Endodermal cell (in vitro differentiated cells): ENCODE data around the gene ATP8B4. TPM values are rescaled to one million over a fixed set of nuclear protein-coding genes. Genes with fewer than 3 reads are reported as not detected.

Experiments used
- DNase-seq: peaks from one replicate; pipeline ENCODE4 v3.0.0-alpha.2; 2017
- H3K27ac ChIP-seq: 2 replicates; pipeline ENCODE4 v1.5.1; 2013; ENCODE audit warnings: mild to moderate bottlenecking, low read depth, low read length, moderate library complexity
- H3K27me3 ChIP-seq: 2 replicates; pipeline ENCODE4 v1.6.1; 2013; ENCODE audit warnings: mild to moderate bottlenecking, low read length, moderate library complexity; ENCODE audit not compliant: insufficient read depth, control insufficient read depth, poor library complexity, severe bottlenecking
- H3K36me3 ChIP-seq: 2 replicates; pipeline ENCODE4 v1.7.0; 2013; ENCODE audit warnings: mild to moderate bottlenecking, low read length, moderate library complexity; ENCODE audit not compliant: control insufficient read depth, insufficient read depth
- H3K4me1 ChIP-seq: one replicate; pipeline ENCODE4 v1.7.0; 2013; ENCODE audit warnings: low read length; ENCODE audit not compliant: control insufficient read depth, insufficient read depth
- H3K4me3 ChIP-seq: 2 replicates; pipeline ENCODE4 v1.5.1; 2013; ENCODE audit warnings: mild to moderate bottlenecking, low read length, moderate library complexity
- H3K9ac ChIP-seq: 2 replicates; pipeline ENCODE4 v1.6.1; 2013; ENCODE audit warnings: mild to moderate bottlenecking, low read length, moderate library complexity; ENCODE audit not compliant: poor library complexity, severe bottlenecking; ENCODE audit errors: extremely low read depth
- H3K9me3 ChIP-seq: 2 replicates; pipeline ENCODE4 v1.6.1; 2013; ENCODE audit warnings: mild to moderate bottlenecking, low read length, moderate library complexity; ENCODE audit not compliant: control insufficient read depth
- H3K27ac Mint-ChIP-seq: 2 replicates; pipeline ENCODE4 v1.8.0; 2020; ENCODE audit warnings: mixed read lengths
- H3K27me3 Mint-ChIP-seq: 2 replicates; pipeline ENCODE4 v1.8.0; 2021; ENCODE audit warnings: mild to moderate bottlenecking, mixed read lengths; ENCODE audit not compliant: insufficient read depth
- H3K36me3 Mint-ChIP-seq: 2 replicates; pipeline ENCODE4 v1.8.0; 2020; ENCODE audit warnings: low read depth, mixed read lengths
- H3K4me1 Mint-ChIP-seq: 2 replicates; pipeline ENCODE4 v1.8.0; 2020; ENCODE audit warnings: mixed read lengths
- H3K4me3 Mint-ChIP-seq: 2 replicates; pipeline ENCODE4 v1.8.0; 2020; ENCODE audit warnings: mild to moderate bottlenecking, moderate library complexity, mixed read lengths
- H3K9me3 Mint-ChIP-seq: 2 replicates; pipeline ENCODE4 v1.8.0; 2020; ENCODE audit warnings: mild to moderate bottlenecking, mixed read lengths
- CTCF ChIP-seq: fragments of 200-600 bp; sonication (generic); conservative IDR thresholded peaks from 2 replicates; pipeline ENCODE4 v1.5.0; 2021; ENCODE audit warnings: antibody characterized with exemption, mild to moderate bottlenecking
- WGBS, 2 experiments: methylation state at CpG; one replicate each; pipeline versions ENCODE4 v1.1.5 to v1.1.7; 2013; ENCODE audit warnings: missing lambda C conversion rate in 2 of 2, mixed read lengths in 1 of 2; ENCODE audit not compliant: insufficient coverage in 1 of 2, insufficient read length in 1 of 2; 5-methylcytosine and 5-hydroxymethylcytosine counted together
- total RNA-seq, 2 donors: library from RNA; stranded (reverse); fragmentation: NEBNext Ultra II Directional in 1 of 2; extraction: Animal tissue kit (Norgen Biotek cat#: 25700) in 1 of 2; gene quantifications; 2 replicates in 1 of 2; 3 replicates in 1 of 2; pipeline ENCODE4 v1.2.1, GENCODE V29; 2021

The ATP8B4 gene
- total RNA-seq, 2 donors from 2014 or later, result 0.64 to 0.95 TPM

- Histone ChIP-seq H3K27me3 (no peaks in the 10 kb centered on the region), H3K4me3 (no peak overlapping the region), H3K9me3 (no peaks in the 10 kb centered on the region), H3K4me1 (no peaks in the 10 kb centered on the region), H3K9ac (no peak overlapping the region), H3K27ac (no peak overlapping the region), H3K36me3 (no peaks in the 10 kb centered on the region)
- Mint-ChIP-seq H3K9me3 (no peaks in the 10 kb centered on the region), H3K36me3 (no peaks in the 10 kb centered on the region), H3K27ac (no peak overlapping the region), H3K4me3 (no peak overlapping the region), H3K27me3 (no peaks in the 10 kb centered on the region), H3K4me1 (no peaks in the 10 kb centered on the region)
- 80 to 96% methylated on average over 1 to 5 of the region's 5 CpGs for WGBS, 2 experiments
- no peak for TF ChIP-seq CTCF
- no peak for DNase-seq
Measured at GRCh38 chr15:50018491-50018890, 100.5 kb downstream of the ATP8B4 start.

DNA sequence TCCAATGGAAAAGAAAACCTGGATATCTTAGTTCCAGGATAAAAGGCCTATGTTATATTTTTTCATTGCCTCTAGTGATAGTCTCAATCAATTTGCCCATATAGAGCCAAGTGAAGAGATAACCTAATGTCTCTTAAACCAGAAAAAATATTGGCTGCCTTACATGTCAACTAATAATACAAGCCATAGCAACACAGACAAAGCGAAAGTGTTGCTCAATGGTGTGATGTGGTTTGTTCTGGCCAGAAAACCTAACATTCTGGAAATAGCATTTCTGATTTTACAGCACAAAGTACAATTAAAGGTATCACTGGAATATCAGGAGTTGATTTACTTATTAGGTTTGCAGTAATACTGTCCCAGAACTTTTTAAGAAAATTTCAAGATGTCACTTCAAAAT, 101.5 kb downstream of the ATP8B4 start:
- H3K4me3 ChIP-seq, result no peak overlapping the region
- H3K27me3 ChIP-seq, result no peaks in the 10 kb centered on the region
- 83% methylated on average over 1 of the region's 1 CpG; no CpG with 5 or more reads in 1 of the 2 experiments for WGBS, 2 experiments
- no peaks in the 10 kb centered on the region for H3K9me3 Mint-ChIP-seq
- H3K36me3 Mint-ChIP-seq, result no peaks in the 10 kb centered on the region
- no peaks in the 10 kb centered on the region for H3K4me1 Mint-ChIP-seq
- H3K27ac ChIP-seq, result no peak overlapping the region
- H3K9me3 ChIP-seq, result no peaks in the 10 kb centered on the region
- H3K27me3 Mint-ChIP-seq, result no peaks in the 10 kb centered on the region
- H3K4me3 Mint-ChIP-seq, result no peak overlapping the region
- no peak overlapping the region for H3K27ac Mint-ChIP-seq
- H3K36me3 ChIP-seq, result no peaks in the 10 kb centered on the region
- no peak for TF ChIP-seq CTCF
- H3K9ac ChIP-seq, result no peak overlapping the region
- H3K4me1 ChIP-seq, result no peaks in the 10 kb centered on the region
- DNase-seq, result no peak

GRCh38 chr15:50016951-50017350, 102.1 kb downstream of the ATP8B4 start:
- Histone ChIP-seq H3K9me3 (no peaks in the 10 kb centered on the region), H3K4me3 (no peak overlapping the region), H3K36me3 (no peaks in the 10 kb centered on the region), H3K27me3 (no peaks in the 10 kb centered on the region), H3K27ac (no peak overlapping the region), H3K9ac (no peak overlapping the region), H3K4me1 (no peaks in the 10 kb centered on the region)
- Mint-ChIP-seq H3K27ac (no peak overlapping the region), H3K4me1 (no peaks in the 10 kb centered on the region), H3K27me3 (no peaks in the 10 kb centered on the region), H3K9me3 (no peaks in the 10 kb centered on the region), H3K4me3 (no peak overlapping the region), H3K36me3 (no peaks in the 10 kb centered on the region)
- TF ChIP-seq CTCF, result no peak
- no peak for DNase-seq
- WGBS, 2 experiments, result 63 to 100% methylated on average over 1 to 2 of the region's 2 CpGs
